ENCODE results near the gene MMP11. TPM values are rescaled to one million over a fixed set of nuclear protein-coding genes. Genes with fewer than 3 reads are reported as not detected.

Gene MMP11
- total RNA-seq, 4 donors from 2014 or later, result 4.5 to 7.3 (median 5.6) TPM

GRCh38 chr22:23750714-23751440 lies 21.8 kb upstream of the MMP11 start, which contains the start of gene ZNF70:
Gene ZNF70, minus strand, starts transcription at chr22:23751112. Its CDS starts 5,972 bp downstream, at chr22:23745140.
- peak in 2 of 5 experiments; percentile 11 to 26 for TF ChIP-seq CTCF (IDR thresholded peaks at IDR 0.05)
- peak in 1 of 2 donors; percentile 43 for TF ChIP-seq EP300 (IDR thresholded peaks at IDR 0.05)
- peak in 1 of 2 donors; percentile 53 for TF ChIP-seq POLR2A (IDR thresholded peaks at IDR 0.05)
- peak; percentile 72 to 73 for DNase-seq (ENCODE audit: low spot score in 2 of 2)
- Histone ChIP-seq H3K36me3 (peaks cover 0 to under 1% (median 0%) of the 10 kb centered on the region in 3 donors), H3K4me1 (peaks cover 0 to 20% (median 7%) of the 10 kb centered on the region in 4 donors), H3K4me3 (peak within 1 kb of the TSS; percentile 53 to 92 (median 71)), H3K9me3 (no peaks in the 10 kb centered on the region), H3K27ac (peak within 1 kb of the TSS; percentile 50 to 95 (median 92)), H3K27me3 (no peaks in the 10 kb centered on the region)
- WGBS, 2 donors, result 0% methylated on average over 10 to 45 of the region's 78 CpGs

- TF ChIP-seq EP300 (IDR thresholded peaks at IDR 0.05) (no peak), CTCF (IDR thresholded peaks at IDR 0.05) (no peak), POLR2A (IDR thresholded peaks at IDR 0.05) (no peak)
- peak overlapping the region; percentile 50 to 95 (median 92) for H3K27ac ChIP-seq
Measured at GRCh38 chr22:23751441-23751996, 21.1 kb upstream of the MMP11 start.

GRCh38 chr22:23752090-23752691 lies 20.5 kb upstream of the MMP11 start:
- no peak for DNase-seq (ENCODE audit: low spot score in 2 of 2)
- H3K4me3 ChIP-seq, result peak overlapping the region in 2 of 4 donors; percentile 77 to 92
- H3K27me3 ChIP-seq, result no peaks in the 10 kb centered on the region
- no peak for TF ChIP-seq POLR2A (IDR thresholded peaks at IDR 0.05)
- TF ChIP-seq EP300 (IDR thresholded peaks at IDR 0.05), result no peak
- no peak for TF ChIP-seq CTCF (IDR thresholded peaks at IDR 0.05)
- no peaks in the 10 kb centered on the region for H3K36me3 ChIP-seq
- H3K4me1 ChIP-seq, result peaks cover 0 to 20% (median 7%) of the 10 kb centered on the region in 4 donors
- H3K27ac ChIP-seq, result peak overlapping the region in 1 of 4 donors; percentile 95
- 75 to 85% methylated on average over 5 to 9 of the region's 9 CpGs for WGBS, 2 donors
- H3K9me3 ChIP-seq, result no peaks in the 10 kb centered on the region

More at GRCh38 chr22:23751441-23751996, 21.1 kb upstream of the MMP11 start:
- DNase-seq (ENCODE audit: low spot score in 2 of 2), result no peak
- Histone ChIP-seq H3K4me1 (peaks cover 0 to 20% (median 7%) of the 10 kb centered on the region in 4 donors), H3K4me3 (peak overlapping the region; percentile 53 to 92 (median 68)), H3K27me3 (no peaks in the 10 kb centered on the region), H3K9me3 (no peaks in the 10 kb centered on the region), H3K36me3 (no peaks in the 10 kb centered on the region)
- WGBS, 2 donors, result 31 to 34% methylated on average over 20 to 22 of the region's 22 CpGs

DNA sequence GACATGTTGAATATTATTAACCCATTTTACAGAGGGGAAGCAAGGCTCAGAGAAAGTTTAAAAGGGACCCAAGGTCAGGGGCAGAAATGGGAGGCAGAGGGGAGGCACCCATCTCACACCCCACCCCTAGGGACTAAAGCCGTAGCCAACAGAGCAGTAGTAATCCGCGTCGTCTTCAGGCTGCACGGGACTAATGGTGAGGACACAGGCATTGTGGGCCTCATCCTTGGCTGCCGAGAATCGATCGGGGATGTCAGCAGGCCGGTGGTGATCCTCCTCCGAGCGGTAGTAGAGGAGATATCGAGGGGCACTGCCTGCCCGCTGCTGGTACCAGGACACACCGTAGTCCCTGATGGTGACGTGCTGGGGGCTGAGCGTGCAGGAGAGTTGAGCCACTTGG lies 19.9 kb upstream of the MMP11 start:
- WGBS, 2 donors, result 86 to 92% methylated on average over 15 to 16 of the region's 16 CpGs
- H3K36me3 ChIP-seq, result no peaks in the 10 kb centered on the region
- no peak overlapping the region for H3K27ac ChIP-seq
- H3K27me3 ChIP-seq, result no peaks in the 10 kb centered on the region
- H3K4me1 ChIP-seq, result peaks cover 0 to 20% (median 7%) of the 10 kb centered on the region in 4 donors
- DNase-seq (ENCODE audit: low spot score in 2 of 2), result no peak
- no peaks in the 10 kb centered on the region for H3K9me3 ChIP-seq
- no peak for TF ChIP-seq POLR2A (IDR thresholded peaks at IDR 0.05)
- no peak for TF ChIP-seq EP300 (IDR thresholded peaks at IDR 0.05)
- no peak for TF ChIP-seq CTCF (IDR thresholded peaks at IDR 0.05)
- peak overlapping the region in 1 of 4 donors; percentile 31 for H3K4me3 ChIP-seq
